Esophagus squamous epithelium (tissue), 4 donors: ENCODE results near the gene SLC25A2.

Experiments
- POLR2A ChIP-seq, 4 donors: fragments of 450-650 bp; IDR thresholded peaks; one replicate each; pipeline ENCODE4 v1.6.1; 2017; ENCODE audit warnings: antibody characterized with exemption in 4 of 4, mild to moderate bottlenecking in 4 of 4, moderate library complexity in 3 of 4
- TF ChIP-seq, protein P1 (sequence below), 6 experiments: fragments of 450-650 bp in 4 of 6; fragments of 200-600 bp in 2 of 6; sonication (generic) in 2 of 6; IDR thresholded peaks; one replicate each; pipeline ENCODE4 v1.5.1; 2016 to 2019; ENCODE audit warnings: antibody characterized with exemption in 6 of 6, mild to moderate bottlenecking in 4 of 6, moderate library complexity in 4 of 6

DNA sequence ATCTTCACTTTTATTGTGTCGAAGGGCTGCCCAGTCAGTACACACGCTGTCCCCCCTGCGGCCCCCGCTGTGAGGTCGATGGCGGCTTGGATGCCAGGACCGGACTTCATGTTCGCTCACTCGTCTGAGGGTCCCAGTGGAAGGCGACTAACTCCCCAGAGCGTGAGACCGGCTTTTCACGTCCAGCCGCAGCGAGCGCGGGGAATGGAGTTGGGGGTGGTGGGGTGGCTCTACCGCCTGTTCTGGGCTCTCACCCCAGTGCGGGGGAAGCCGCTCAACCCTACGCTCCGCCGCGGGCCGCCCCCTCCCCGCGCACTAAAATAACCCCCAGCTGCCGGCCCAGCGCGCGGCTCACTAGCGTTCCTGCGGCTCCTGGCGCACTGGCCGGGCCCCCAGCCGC is at the start of gene SLC25A2:
- TF ChIP-seq, protein P1, sequence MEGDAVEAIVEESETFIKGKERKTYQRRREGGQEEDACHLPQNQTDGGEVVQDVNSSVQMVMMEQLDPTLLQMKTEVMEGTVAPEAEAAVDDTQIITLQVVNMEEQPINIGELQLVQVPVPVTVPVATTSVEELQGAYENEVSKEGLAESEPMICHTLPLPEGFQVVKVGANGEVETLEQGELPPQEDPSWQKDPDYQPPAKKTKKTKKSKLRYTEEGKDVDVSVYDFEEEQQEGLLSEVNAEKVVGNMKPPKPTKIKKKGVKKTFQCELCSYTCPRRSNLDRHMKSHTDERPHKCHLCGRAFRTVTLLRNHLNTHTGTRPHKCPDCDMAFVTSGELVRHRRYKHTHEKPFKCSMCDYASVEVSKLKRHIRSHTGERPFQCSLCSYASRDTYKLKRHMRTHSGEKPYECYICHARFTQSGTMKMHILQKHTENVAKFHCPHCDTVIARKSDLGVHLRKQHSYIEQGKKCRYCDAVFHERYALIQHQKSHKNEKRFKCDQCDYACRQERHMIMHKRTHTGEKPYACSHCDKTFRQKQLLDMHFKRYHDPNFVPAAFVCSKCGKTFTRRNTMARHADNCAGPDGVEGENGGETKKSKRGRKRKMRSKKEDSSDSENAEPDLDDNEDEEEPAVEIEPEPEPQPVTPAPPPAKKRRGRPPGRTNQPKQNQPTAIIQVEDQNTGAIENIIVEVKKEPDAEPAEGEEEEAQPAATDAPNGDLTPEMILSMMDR (IDR thresholded peaks at IDR 0.05), result no peak
- TF ChIP-seq POLR2A (IDR thresholded peaks at IDR 0.05), result no peak
